ENCODE results near the gene RALY. TPM values are rescaled to one million over a fixed set of nuclear protein-coding genes. Genes with fewer than 3 reads are reported as not detected.

The RALY gene
- total and polyA plus RNA-seq, 10 of the 15 experiments (the other 5 are each of a cell fraction or from before 2014, with no cell fraction given) = 1.2 to 246 (median 137) TPM

DNA sequence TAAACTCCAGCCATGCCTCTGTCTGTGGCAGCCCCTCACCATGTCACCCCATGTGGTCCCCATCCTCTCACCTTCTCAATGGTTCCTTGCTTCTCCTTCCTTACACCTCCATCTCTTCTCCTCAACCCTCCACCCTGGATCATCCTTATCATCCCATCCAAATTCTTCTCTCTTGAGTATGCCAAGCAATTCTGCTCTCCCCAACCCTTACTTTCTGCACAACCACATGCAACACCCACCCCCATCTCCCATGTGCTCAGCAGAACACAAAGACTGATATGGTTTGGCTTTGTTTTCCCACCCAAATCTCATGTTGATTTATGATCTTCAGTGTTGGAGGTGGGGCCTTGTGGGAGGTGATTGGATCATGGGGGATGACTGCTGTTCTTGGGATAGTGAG, 42.5 kb upstream of the RALY start (continued):
- TF ChIP-seq, protein P1, sequence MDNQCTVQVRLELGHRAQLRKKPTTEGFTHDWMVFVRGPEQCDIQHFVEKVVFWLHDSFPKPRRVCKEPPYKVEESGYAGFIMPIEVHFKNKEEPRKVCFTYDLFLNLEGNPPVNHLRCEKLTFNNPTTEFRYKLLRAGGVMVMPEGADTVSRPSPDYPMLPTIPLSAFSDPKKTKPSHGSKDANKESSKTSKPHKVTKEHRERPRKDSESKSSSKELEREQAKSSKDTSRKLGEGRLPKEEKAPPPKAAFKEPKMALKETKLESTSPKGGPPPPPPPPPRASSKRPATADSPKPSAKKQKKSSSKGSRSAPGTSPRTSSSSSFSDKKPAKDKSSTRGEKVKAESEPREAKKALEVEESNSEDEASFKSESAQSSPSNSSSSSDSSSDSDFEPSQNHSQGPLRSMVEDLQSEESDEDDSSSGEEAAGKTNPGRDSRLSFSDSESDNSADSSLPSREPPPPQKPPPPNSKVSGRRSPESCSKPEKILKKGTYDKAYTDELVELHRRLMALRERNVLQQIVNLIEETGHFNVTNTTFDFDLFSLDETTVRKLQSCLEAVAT (IDR thresholded peaks at IDR 0.05) = no peak
- TF ChIP-seq, protein P2, sequence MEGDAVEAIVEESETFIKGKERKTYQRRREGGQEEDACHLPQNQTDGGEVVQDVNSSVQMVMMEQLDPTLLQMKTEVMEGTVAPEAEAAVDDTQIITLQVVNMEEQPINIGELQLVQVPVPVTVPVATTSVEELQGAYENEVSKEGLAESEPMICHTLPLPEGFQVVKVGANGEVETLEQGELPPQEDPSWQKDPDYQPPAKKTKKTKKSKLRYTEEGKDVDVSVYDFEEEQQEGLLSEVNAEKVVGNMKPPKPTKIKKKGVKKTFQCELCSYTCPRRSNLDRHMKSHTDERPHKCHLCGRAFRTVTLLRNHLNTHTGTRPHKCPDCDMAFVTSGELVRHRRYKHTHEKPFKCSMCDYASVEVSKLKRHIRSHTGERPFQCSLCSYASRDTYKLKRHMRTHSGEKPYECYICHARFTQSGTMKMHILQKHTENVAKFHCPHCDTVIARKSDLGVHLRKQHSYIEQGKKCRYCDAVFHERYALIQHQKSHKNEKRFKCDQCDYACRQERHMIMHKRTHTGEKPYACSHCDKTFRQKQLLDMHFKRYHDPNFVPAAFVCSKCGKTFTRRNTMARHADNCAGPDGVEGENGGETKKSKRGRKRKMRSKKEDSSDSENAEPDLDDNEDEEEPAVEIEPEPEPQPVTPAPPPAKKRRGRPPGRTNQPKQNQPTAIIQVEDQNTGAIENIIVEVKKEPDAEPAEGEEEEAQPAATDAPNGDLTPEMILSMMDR (IDR thresholded peaks at IDR 0.05 in 2 of 3, conservative IDR thresholded peaks at IDR 0.05 in 1 of 3; ENCODE audit: control insufficient read depth in 2 of 3, extremely low read depth in 1 of 3, insufficient read depth in 1 of 3, low read depth in 3 of 3, low read length in 3 of 3) = no peak
- no peak for TF ChIP-seq ZSCAN29 (IDR thresholded peaks at IDR 0.05)
- TF ChIP-seq STAT3 (IDR thresholded peaks at IDR 0.05; ENCODE audit: low read depth, low read length) = no peak
- no peak for TF ChIP-seq BMI1 (IDR thresholded peaks at IDR 0.05; ENCODE audit: borderline replicate concordance)
- no peak for TF ChIP-seq CREB1 (IDR thresholded peaks at IDR 0.05; ENCODE audit: low read depth)
- no peak for TF ChIP-seq SREBF1 (IDR thresholded peaks at IDR 0.05; ENCODE audit: low read length)
- no peak for TF ChIP-seq SIN3A (IDR thresholded peaks at IDR 0.05; ENCODE audit: low read depth, low read length)

DNA sequence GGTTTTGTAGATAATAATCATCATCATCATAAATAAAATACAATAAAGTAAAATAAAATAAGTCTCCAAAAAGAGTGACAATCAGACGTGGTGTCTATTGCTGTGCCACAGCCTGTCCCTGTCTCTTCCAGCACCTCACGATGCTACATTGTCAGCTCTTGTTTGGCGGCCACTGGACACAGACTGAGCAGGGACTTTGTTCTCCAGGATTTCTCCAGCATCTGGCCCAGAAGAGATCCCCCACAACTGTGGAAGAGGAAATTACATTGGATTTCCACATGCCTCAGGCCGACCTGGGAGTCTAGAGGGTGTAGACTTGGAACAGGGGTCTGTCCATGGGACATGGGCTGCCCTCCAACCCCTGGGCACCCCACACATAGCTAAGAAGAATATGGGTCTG, 39.2 kb upstream of the RALY start:
- H3K4me2 ChIP-seq (ENCODE audit: control insufficient read depth, insufficient read depth) = no peak overlapping the region
- POLR2A ChIA-PET = interaction anchor here (0.7 kb wide), 1 partner anchor 81 kb away, joined by 5 read pairs; no protein-coding TSS in a partner anchor
- no peak overlapping the region for H2AFZ ChIP-seq (ENCODE audit: control insufficient read depth, low read depth, low read length)
- no peak overlapping the region for H3K4me3 ChIP-seq
- no peak for TF ChIP-seq GATAD2B (conservative IDR thresholded peaks at IDR 0.05; ENCODE audit: low read depth)
- H3K27ac ChIP-seq (ENCODE audit: control insufficient read depth, insufficient read depth) = no peak overlapping the region
- ATAC-seq (no peak), DNase-seq (ENCODE audit: low read depth, low spot score) (no peak), FAIRE-seq (no peak)
- no peaks in the 10 kb centered on the region for H3K4me1 ChIP-seq (ENCODE audit: control insufficient read depth, insufficient read depth, low read length)
- H3K9ac ChIP-seq (ENCODE audit: control insufficient read depth, insufficient read depth, low read length) = no peak overlapping the region
- BruUV-seq (replicated peaks) = no TSS peak
- H3K79me2 ChIP-seq (ENCODE audit: control insufficient read depth, insufficient read depth, low read length) = no peaks in the 10 kb centered on the region
- intact Hi-C loops (cut with micrococcal nuclease; ENCODE audit: unreplicated experiment) = no loop called here
- 57% methylated on average over 4 of the region's 4 CpGs for WGBS (ENCODE audit: insufficient coverage, insufficient replicate concordance, low lambda C conversion rate, missing lambda C conversion rate)
- H3K27me3 ChIP-seq (replicated peaks in 1 of 2; ENCODE audit: control insufficient read depth in 2 of 2, insufficient read depth in 2 of 2, low read length in 1 of 2) = no peaks in the 10 kb centered on the region
- RAD21 ChIA-PET (ENCODE audit: unreplicated experiment) = no interaction called here
- no peaks in the 10 kb centered on the region for H4K20me1 ChIP-seq (ENCODE audit: control insufficient read depth, insufficient read depth)
- in situ Hi-C loops (cut with MboI) = no loop called here
- no peaks in the 10 kb centered on the region for H3K36me3 ChIP-seq (ENCODE audit: control insufficient read depth in 2 of 2, insufficient read depth in 2 of 2, low read length in 1 of 2)
- SMC1A ChIA-PET (ENCODE audit: uncharacterized antibody, unreplicated experiment) = no interaction called here
- CTCF ChIA-PET = no interaction called here
- no peaks in the 10 kb centered on the region; the same call in 1 of the 3 replicates for H3K9me3 ChIP-seq (replicated peaks; ENCODE audit: control insufficient read depth, insufficient read depth, low read length)

Data from GM12878 (cell line).